Stomach smooth muscle (tissue), 2 donors: ENCODE results near the gene ARHGAP26.
"Not testable (repeated sequence)": the region's sequence is repeated elsewhere in the genome, so short reads cannot be mapped to it uniquely, and the experiment has no call there.

Experiments used
- H3K27ac ChIP-seq: one replicate; pipeline ENCODE4 v1.7.0; 2013; ENCODE audit warnings: mild to moderate bottlenecking, low read length, inconsistent platforms
- H3K27me3 ChIP-seq, 2 donors: one replicate each; pipeline ENCODE4 v1.7.0; 2013; ENCODE audit warnings: low read length in 2 of 2; ENCODE audit not compliant: insufficient read depth in 2 of 2, control insufficient read depth in 1 of 2
- H3K36me3 ChIP-seq, 2 donors: one replicate each; pipeline ENCODE4 v1.7.0; 2013; ENCODE audit warnings: low read length in 2 of 2; ENCODE audit not compliant: control insufficient read depth in 2 of 2, insufficient read depth in 2 of 2
- H3K4me1 ChIP-seq: one replicate; pipeline ENCODE4 v1.7.0; 2013; ENCODE audit warnings: low read length; ENCODE audit not compliant: control insufficient read depth, insufficient read depth
- H3K4me3 ChIP-seq, 2 donors: one replicate each; pipeline ENCODE4 v1.7.0; 2013; ENCODE audit warnings: low read length in 2 of 2
- H3K9ac ChIP-seq, 2 donors: one replicate each; pipeline ENCODE4 v1.7.0; 2013; ENCODE audit warnings: low read length in 2 of 2, mild to moderate bottlenecking in 1 of 2
- H3K9me3 ChIP-seq, 2 donors: one replicate each; pipeline ENCODE4 v1.7.0; 2013; ENCODE audit warnings: low read length in 2 of 2; ENCODE audit not compliant: control insufficient read depth in 2 of 2
- donor health status: healthy.
- donor health status: Pancreatic carcinoma.

The ARHGAP26 gene

DNA sequence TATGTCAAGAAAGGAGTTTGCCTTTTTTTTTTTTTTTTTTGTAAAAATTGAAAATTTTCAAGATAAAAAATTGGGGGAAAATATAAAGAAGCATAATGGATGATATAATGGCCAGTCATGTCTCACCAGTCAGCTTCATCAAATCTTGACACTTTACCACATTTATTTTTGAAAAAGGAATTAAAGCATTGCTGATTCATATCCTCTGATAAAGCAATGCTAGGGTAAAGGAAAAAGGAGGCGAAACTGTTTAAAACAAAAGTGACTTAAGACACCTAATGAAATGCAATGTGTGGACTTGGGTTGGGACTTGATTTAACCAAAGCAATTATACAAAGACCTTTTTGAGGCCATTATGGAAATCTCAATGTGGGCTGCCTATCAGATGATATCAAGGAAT, 208.5 kb downstream of the ARHGAP26 start:
- Histone ChIP-seq H3K27me3 (no peaks in the 10 kb centered on the region), H3K4me3 (no peak overlapping the region), H3K27ac (no peak overlapping the region), H3K9me3 (no peaks in the 10 kb centered on the region), H3K9ac (no peak overlapping the region), H3K36me3 (no peaks in the 10 kb centered on the region), H3K4me1 (peaks cover 24% of the 10 kb centered on the region)

DNA sequence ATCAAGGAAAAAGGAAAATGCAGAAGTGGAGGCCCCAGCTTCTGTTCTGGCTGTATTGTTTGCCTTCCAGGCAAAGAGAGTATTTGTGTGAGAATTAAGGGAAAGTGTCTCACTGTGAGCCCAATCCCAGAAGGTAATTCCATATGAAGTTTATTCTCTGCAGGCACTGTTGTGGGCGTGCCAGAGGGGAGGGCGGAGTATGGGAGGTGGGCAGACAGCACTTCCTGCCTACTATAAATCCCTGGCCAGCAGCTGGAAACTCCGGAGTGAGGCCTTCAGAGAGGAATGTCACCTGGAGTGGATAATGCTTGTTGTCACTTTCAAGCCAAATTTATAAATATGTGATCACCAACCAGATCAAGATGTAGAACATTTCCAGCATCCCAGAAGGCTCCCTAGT, 209.5 kb downstream of the ARHGAP26 start:
- H3K9ac ChIP-seq = no peak overlapping the region
- no peak overlapping the region for H3K4me3 ChIP-seq
- H3K9me3 ChIP-seq = no peaks in the 10 kb centered on the region
- no peaks in the 10 kb centered on the region for H3K27me3 ChIP-seq
- H3K27ac ChIP-seq = no peak overlapping the region
- no peaks in the 10 kb centered on the region for H3K36me3 ChIP-seq
- H3K4me1 ChIP-seq = peaks cover 24% of the 10 kb centered on the region

DNA sequence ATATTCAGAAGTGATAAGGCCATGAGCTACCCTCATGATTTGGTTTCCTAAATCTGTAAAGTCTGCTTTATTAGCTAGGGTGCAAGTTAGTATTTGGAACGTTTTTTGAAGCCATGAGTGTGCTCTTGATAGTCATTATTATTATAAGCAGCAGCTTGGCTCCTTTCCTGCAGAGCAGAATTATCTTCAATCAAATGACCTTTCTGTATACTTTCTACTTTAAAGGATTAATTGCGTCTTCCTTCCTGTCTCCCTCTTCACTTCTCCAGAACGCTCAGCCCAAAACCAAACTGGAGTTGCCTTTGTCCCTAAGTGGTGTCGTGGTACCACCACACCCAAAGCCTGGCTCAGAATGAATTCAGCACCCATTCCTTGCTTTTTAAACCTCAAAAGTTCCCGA, 211.3 kb downstream of the ARHGAP26 start:
- H3K36me3 ChIP-seq = no peaks in the 10 kb centered on the region
- no peaks in the 10 kb centered on the region for H3K27me3 ChIP-seq
- no peak overlapping the region for H3K4me3 ChIP-seq
- no peak overlapping the region for H3K9ac ChIP-seq
- no peaks in the 10 kb centered on the region for H3K9me3 ChIP-seq
- peaks cover 24% of the 10 kb centered on the region for H3K4me1 ChIP-seq
- peak overlapping the region; percentile 74 for H3K27ac ChIP-seq

DNA sequence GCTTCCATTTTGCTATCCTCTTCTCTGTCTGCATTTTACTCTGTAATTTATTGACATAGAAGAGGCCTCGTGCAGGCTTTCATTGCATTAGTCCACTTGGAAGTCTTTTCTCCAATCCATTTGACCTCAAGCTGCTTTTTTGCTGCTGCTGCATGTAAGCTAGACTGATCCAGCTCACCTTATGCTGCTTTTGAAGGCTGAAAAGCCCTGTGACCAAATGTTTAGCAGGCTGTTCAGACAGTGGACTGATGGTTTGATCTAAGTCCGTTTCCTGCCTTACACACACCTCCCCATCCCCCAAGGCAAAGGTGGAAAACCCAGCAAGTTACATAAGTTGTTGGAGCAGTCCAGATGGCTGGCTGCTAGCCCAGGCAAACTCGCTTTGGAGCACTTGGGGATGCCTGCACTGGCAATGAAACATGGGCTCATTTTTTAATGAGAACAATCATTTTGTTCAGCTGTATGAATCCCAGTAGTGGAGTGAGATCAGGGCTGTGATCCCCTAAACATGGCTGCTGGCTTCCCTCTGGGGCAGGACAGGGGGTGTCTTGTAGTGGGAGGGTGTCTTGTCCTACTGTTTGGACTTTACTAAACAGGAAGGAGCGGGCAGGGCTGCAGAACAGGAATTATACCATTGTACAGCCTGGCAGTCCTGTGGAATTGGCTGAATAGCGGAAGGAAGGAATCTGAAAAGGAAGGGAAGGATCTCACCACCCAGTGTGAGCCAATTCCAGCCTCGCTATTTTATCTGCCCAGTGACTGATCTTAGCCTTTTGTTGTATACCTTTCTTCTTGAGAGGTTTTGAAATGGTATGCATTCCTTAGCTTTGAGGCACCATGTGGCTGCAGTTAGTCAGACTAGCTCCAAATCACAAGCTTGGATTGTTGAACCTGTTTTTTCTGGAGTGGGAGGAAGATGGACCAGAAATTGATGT, 212.0 kb downstream of the ARHGAP26 start:
- peak overlapping the region; percentile 27 to 47 for H3K4me3 ChIP-seq
- no peaks in the 10 kb centered on the region for H3K27me3 ChIP-seq
- H3K27ac ChIP-seq = peak overlapping the region; percentile 74
- H3K9ac ChIP-seq = peak overlapping the region in 1 of 2 donors; percentile 21
- H3K4me1 ChIP-seq = peaks cover 24% of the 10 kb centered on the region
- H3K36me3 ChIP-seq = no peaks in the 10 kb centered on the region
- H3K9me3 ChIP-seq = no peaks in the 10 kb centered on the region

DNA sequence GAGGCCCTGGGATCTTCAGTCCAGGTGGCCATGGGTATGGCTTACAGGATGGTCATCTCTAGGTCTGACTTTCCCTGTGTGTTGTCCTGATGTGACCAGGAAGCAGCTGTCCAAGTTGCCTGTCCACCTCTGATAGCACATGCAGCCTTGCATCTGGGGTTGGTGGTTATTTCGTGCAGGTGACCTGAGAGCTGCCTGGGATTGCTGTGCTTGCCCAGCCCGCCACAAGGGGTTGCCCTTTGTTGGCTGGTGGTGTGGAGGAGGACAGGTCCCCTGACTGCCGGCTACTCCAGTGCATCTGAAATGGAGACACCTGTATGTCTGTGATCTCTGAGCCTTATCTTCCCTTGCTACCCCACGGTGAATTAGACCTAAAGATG, 212.6 kb downstream of the ARHGAP26 start:
- Histone ChIP-seq H3K27ac (peak overlapping the region; percentile 74), H3K4me1 (peaks cover 24% of the 10 kb centered on the region), H3K36me3 (no peaks in the 10 kb centered on the region), H3K9me3 (no peaks in the 10 kb centered on the region), H3K4me3 (peak overlapping the region in 1 of 2 donors; percentile 27), H3K9ac (no peak overlapping the region), H3K27me3 (no peaks in the 10 kb centered on the region)

DNA sequence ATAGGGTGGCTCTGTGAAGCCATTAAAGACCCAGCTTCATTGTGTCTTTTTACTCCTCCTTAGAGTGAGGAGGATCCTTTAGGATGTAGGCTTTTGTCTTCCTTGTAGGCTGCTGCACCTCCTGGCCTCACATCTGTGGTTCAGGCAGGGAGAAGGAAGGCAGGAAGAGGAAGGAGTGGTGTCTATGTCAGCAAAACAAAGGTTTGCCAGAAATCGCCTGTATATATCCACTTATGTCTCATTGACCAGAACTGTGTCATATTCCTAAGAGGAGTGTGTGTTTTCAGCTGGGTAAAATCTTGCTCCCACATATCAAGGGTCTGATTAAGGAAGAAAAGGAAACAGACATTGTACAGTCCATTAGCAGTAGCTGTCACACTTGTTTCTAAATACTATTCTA, 213.8 kb downstream of the ARHGAP26 start:
- no peaks in the 10 kb centered on the region for H3K9me3 ChIP-seq
- H3K27ac ChIP-seq = no peak overlapping the region
- H3K9ac ChIP-seq = no peak overlapping the region
- H3K27me3 ChIP-seq = no peaks in the 10 kb centered on the region
- no peaks in the 10 kb centered on the region for H3K36me3 ChIP-seq
- H3K4me1 ChIP-seq = peaks cover 24% of the 10 kb centered on the region
- H3K4me3 ChIP-seq = no peak overlapping the region

DNA sequence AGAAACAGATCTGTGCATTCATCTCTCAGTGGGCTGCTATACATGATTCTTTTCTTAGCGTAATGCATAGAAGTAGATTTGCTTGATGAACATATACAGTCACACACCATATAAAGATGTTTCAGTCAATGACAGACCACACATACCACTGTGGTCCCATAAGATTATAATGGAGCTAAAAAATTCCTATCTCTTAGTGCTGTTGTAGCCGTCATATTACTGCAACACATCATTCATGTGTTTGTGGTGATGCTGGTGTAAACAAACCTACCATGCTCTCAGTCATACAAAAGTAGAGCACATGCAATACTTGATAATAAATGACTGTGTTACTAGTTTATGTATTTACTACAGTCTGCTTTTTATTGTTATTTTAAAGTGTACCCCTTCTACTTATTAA, 214.3 kb downstream of the ARHGAP26 start:
- no peak overlapping the region for H3K27ac ChIP-seq

DNA sequence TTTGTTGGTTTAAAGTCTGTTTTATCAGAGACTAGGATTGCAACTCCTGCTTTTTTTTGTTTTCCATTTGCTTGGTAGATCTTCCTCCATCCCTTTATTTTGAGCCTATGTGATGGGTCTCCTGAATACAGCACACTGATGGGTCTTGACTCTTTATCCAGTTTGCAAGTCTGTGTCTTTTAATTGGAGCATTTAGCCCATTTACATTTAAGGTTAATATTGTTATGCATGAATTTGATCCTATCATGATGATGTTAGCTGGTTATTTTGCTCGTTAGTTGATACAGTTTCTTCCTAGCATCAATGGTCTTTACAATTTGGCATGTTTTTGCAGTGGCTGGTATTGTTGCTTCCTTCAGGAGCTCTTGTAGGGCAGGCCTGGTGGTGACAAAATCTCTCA, 219.1 kb downstream of the ARHGAP26 start:
- not testable (repeated sequence) for H3K36me3 ChIP-seq, H3K27ac ChIP-seq, H3K9me3 ChIP-seq, H3K4me1 ChIP-seq, H3K9ac ChIP-seq, H3K4me3 ChIP-seq, H3K27me3 ChIP-seq

More for the DNA sequence above, 214.3 kb downstream of the ARHGAP26 start:
- Histone ChIP-seq H3K4me1 (peaks cover 24% of the 10 kb centered on the region), H3K27me3 (no peaks in the 10 kb centered on the region), H3K36me3 (no peaks in the 10 kb centered on the region), H3K4me3 (no peak overlapping the region), H3K9ac (no peak overlapping the region), H3K9me3 (no peaks in the 10 kb centered on the region)

DNA sequence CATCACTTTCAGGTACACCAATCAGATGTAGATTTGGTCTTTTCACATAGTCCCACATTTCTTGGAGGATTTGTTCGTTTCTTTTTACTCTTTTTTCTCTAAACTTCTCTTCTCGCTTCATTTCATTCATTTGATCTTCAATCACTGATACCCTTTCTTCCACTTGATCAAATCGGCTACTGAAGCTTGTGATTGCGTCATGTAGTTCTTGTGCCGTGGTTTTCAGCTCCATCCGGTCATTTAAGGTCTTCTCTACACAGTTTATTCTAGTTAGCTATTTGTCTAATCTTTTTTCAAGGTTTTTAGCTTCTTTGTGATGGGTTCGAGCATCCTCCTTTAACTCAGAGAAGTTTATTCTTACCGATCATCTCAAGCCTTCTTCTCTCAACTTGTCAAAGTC, 219.9 kb downstream of the ARHGAP26 start:
- not testable (repeated sequence) for H3K9ac ChIP-seq

DNA sequence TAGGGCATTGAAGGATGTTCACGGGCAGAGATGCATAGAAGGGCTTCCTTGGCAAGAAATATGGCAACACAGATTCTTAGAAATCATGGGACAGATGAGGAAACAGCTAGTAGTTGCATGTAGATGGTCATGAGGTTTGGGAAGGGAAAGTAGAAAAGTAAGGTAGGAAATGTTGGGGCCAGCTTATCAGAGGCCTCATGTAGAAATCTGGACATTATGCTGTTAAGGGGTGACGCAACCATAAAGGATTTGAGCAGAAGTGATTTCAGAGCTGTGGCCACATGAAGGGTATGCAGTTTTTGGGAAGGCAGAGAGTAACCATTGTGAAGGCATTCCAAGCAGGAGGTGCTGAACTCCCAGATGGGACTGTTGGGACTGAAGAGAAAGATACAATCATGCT, 224.0 kb downstream of the ARHGAP26 start:
- H3K27ac ChIP-seq = no peak overlapping the region
- no peak overlapping the region for H3K4me3 ChIP-seq
- no peak overlapping the region for H3K9ac ChIP-seq
- H3K27me3 ChIP-seq = no peaks in the 10 kb centered on the region
- no peaks in the 10 kb centered on the region for H3K9me3 ChIP-seq
- H3K36me3 ChIP-seq = no peaks in the 10 kb centered on the region
- H3K4me1 ChIP-seq = no peaks in the 10 kb centered on the region

More for the DNA sequence above, 219.9 kb downstream of the ARHGAP26 start:
- H3K36me3 ChIP-seq, H3K4me3 ChIP-seq, H3K9me3 ChIP-seq, H3K27me3 ChIP-seq, H3K27ac ChIP-seq, H3K4me1 ChIP-seq: not testable (repeated sequence)

DNA sequence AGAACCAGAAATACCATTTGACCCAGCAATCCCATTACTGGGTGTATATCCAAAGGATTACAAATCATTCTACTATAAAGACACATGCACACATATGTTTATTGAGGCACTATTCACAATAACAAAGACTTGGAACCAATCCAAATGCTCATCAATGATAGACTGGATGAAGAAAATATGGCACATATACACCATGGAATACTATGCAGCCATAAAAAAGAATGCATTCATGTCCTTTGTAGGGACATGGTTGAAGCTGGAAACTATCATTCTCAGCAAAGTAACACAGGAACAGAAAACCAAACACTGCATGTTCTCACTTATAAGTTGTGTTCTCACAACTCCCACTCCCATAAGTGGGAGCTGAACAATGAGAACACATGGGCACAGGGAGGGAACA, 225.4 kb downstream of the ARHGAP26 start:
- not testable (repeated sequence) for H3K4me1 ChIP-seq, H3K36me3 ChIP-seq, H3K9me3 ChIP-seq, H3K4me3 ChIP-seq, H3K27ac ChIP-seq, H3K9ac ChIP-seq, H3K27me3 ChIP-seq
